H1 (cell line): ENCODE data around the gene RNF4. TPM values are rescaled to one million over a fixed set of nuclear protein-coding genes. Genes with fewer than 3 reads are reported as not detected.

Source experiments
- GTF2F1 ChIP-seq: IDR thresholded peaks from 2 replicates; pipeline ENCODE4 v1.6.1; 2012; ENCODE audit warnings: low read depth, low read length, improper control_type of control experiment, borderline replicate concordance
- NANOG ChIP-seq: IDR thresholded peaks from 2 replicates; pipeline ENCODE4 v1.6.1; 2011; ENCODE audit warnings: low read length, low read depth, mild to moderate bottlenecking, inconsistent platforms; ENCODE audit not compliant: insufficient read depth, poor library complexity, severe bottlenecking
- RAD21 ChIP-seq, 2 experiments: IDR thresholded peaks in 1 of 2; conservative IDR thresholded peaks in 1 of 2; 2 replicates each; pipeline ENCODE4 v1.6.1; 2011; ENCODE audit warnings: low read depth in 2 of 2, low read length in 2 of 2, improper control_type of control experiment in 1 of 2, inconsistent platforms in 1 of 2, mild to moderate bottlenecking in 1 of 2, moderate library complexity in 1 of 2
- RNF2 ChIP-seq: fragments of 200-900, 300-1000 bp; sonication (generic); IDR thresholded peaks from 2 replicates; pipeline ENCODE4 v1.7.1; 2016; ENCODE audit warnings: borderline replicate concordance, low read depth, mild to moderate bottlenecking, antibody characterized with exemption, low read length; ENCODE audit not compliant: poor library complexity, severe bottlenecking; ENCODE audit errors: missing control alignments
- SP4 ChIP-seq: IDR thresholded peaks from 2 replicates; pipeline ENCODE4 v1.6.1; 2012; ENCODE audit warnings: low read length, inconsistent platforms
- polyA plus RNA-seq, 7 experiments: library from polyadenylated mRNA; depleted of rRNA in 3 of 7; stranded (reverse) in 5 of 7; unstranded in 2 of 7; fragments of >200 nt in 5 of 7; fragments of 200-250 nt in 2 of 7; gene quantifications; 1 replicate in 5 of 7; 2 replicates in 1 of 7; 4 replicates in 1 of 7; pipeline versions ENCODE4 v1.2.1 to v1.2.3, GENCODE V29; 2011 to 2013; ENCODE audit warnings: missing spikeins in 2 of 7, mixed read lengths in 2 of 7
- total RNA-seq: library from RNA; stranded (reverse); fragmentation: NEBNext Ultra II Directional; extraction: Animal tissue kit (Norgen Biotek cat#: 25700); gene quantifications from 2 replicates; pipeline ENCODE4 v1.2.1, GENCODE V29; 2021
- TF ChIP-seq, protein P1 (sequence below): fragments of 300-600 bp; sonication (generic); IDR thresholded peaks from 2 replicates; pipeline ENCODE4 v1.7.1; 2012; ENCODE audit warnings: low read length, moderate library complexity, mild to moderate bottlenecking, inconsistent platforms; ENCODE audit not compliant: insufficient replicate concordance

Gene RNF4
- total and polyA plus RNA-seq, 2 of the 8 experiments (the other 6 are each of a cell fraction or from before 2014, with no cell fraction given): 68.2 to 78.9 TPM

DNA sequence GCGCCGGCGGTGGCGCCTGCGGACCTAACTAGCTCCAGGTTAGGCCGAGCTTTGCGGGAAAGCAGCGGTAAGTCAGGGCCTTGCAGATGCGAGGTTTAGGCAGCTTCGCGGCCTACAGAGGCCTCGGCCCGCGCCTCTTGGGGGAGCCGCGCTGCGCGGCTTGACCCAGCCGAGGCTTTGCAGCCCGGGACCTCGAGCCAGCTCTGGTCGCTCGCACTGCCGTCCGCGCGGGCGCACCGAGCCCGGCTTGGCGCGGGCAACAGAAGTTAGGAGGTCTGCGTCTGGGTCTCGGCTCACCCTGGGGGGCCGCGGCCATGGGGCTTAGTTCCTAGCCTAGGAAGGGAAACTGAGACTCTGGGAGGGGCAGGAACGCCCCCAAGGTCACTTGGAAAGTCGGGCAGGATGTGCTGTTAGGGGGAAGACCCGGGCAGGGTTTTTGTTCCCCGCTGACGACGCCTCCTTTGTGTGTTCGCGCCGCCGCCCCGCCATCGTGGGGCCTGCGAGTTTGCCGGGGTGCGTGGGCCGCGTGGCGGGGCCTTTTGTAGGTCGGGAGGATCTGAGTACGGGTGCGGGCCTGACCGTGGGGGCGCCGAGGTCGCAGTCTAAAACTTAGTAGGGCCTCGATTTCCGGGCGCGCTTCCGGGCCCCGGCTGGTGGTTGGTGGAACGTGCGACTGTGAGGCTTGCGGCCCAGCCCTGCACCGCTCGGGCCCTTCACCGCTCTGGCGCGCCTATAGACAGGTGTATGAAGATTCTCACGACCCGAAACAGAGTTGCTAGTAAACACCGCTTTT lies 482 bp downstream of the RNF4 start (continued):
- TF ChIP-seq RAD21 (IDR thresholded peaks at IDR 0.05 in 1 of 2, conservative IDR thresholded peaks at IDR 0.05 in 1 of 2; ENCODE audit: low read depth in 2 of 2, low read length in 2 of 2) (no peak), NANOG (no peak), RNF2 (no peak), SP4 (no peak), GTF2F1 (no peak)
- TF ChIP-seq, protein P1, sequence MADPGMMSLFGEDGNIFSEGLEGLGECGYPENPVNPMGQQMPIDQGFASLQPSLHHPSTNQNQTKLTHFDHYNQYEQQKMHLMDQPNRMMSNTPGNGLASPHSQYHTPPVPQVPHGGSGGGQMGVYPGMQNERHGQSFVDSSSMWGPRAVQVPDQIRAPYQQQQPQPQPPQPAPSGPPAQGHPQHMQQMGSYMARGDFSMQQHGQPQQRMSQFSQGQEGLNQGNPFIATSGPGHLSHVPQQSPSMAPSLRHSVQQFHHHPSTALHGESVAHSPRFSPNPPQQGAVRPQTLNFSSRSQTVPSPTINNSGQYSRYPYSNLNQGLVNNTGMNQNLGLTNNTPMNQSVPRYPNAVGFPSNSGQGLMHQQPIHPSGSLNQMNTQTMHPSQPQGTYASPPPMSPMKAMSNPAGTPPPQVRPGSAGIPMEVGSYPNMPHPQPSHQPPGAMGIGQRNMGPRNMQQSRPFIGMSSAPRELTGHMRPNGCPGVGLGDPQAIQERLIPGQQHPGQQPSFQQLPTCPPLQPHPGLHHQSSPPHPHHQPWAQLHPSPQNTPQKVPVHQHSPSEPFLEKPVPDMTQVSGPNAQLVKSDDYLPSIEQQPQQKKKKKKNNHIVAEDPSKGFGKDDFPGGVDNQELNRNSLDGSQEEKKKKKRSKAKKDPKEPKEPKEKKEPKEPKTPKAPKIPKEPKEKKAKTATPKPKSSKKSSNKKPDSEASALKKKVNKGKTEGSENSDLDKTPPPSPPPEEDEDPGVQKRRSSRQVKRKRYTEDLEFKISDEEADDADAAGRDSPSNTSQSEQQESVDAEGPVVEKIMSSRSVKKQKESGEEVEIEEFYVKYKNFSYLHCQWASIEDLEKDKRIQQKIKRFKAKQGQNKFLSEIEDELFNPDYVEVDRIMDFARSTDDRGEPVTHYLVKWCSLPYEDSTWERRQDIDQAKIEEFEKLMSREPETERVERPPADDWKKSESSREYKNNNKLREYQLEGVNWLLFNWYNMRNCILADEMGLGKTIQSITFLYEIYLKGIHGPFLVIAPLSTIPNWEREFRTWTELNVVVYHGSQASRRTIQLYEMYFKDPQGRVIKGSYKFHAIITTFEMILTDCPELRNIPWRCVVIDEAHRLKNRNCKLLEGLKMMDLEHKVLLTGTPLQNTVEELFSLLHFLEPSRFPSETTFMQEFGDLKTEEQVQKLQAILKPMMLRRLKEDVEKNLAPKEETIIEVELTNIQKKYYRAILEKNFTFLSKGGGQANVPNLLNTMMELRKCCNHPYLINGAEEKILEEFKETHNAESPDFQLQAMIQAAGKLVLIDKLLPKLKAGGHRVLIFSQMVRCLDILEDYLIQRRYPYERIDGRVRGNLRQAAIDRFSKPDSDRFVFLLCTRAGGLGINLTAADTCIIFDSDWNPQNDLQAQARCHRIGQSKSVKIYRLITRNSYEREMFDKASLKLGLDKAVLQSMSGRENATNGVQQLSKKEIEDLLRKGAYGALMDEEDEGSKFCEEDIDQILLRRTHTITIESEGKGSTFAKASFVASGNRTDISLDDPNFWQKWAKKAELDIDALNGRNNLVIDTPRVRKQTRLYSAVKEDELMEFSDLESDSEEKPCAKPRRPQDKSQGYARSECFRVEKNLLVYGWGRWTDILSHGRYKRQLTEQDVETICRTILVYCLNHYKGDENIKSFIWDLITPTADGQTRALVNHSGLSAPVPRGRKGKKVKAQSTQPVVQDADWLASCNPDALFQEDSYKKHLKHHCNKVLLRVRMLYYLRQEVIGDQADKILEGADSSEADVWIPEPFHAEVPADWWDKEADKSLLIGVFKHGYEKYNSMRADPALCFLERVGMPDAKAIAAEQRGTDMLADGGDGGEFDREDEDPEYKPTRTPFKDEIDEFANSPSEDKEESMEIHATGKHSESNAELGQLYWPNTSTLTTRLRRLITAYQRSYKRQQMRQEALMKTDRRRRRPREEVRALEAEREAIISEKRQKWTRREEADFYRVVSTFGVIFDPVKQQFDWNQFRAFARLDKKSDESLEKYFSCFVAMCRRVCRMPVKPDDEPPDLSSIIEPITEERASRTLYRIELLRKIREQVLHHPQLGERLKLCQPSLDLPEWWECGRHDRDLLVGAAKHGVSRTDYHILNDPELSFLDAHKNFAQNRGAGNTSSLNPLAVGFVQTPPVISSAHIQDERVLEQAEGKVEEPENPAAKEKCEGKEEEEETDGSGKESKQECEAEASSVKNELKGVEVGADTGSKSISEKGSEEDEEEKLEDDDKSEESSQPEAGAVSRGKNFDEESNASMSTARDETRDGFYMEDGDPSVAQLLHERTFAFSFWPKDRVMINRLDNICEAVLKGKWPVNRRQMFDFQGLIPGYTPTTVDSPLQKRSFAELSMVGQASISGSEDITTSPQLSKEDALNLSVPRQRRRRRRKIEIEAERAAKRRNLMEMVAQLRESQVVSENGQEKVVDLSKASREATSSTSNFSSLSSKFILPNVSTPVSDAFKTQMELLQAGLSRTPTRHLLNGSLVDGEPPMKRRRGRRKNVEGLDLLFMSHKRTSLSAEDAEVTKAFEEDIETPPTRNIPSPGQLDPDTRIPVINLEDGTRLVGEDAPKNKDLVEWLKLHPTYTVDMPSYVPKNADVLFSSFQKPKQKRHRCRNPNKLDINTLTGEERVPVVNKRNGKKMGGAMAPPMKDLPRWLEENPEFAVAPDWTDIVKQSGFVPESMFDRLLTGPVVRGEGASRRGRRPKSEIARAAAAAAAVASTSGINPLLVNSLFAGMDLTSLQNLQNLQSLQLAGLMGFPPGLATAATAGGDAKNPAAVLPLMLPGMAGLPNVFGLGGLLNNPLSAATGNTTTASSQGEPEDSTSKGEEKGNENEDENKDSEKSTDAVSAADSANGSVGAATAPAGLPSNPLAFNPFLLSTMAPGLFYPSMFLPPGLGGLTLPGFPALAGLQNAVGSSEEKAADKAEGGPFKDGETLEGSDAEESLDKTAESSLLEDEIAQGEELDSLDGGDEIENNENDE: no peak
